NCI-H510A treated with DMSO at 0.1 percent for 48 hours (cell line): ENCODE results near the gene TBC1D10A.

Source experiments
- DNase-seq: peaks from one replicate; lab custom pipeline; 2025; lab: John Stamatoyannopoulos, UW

The TBC1D10A gene

GRCh38 chr22:30265823-30266444 is 60.8 kb downstream of the TBC1D10A start:
- DNase-seq, result no peak

GRCh38 chr22:30265131-30265720 is 61.5 kb downstream of the TBC1D10A start:
- DNase-seq, result no peak

DNA sequence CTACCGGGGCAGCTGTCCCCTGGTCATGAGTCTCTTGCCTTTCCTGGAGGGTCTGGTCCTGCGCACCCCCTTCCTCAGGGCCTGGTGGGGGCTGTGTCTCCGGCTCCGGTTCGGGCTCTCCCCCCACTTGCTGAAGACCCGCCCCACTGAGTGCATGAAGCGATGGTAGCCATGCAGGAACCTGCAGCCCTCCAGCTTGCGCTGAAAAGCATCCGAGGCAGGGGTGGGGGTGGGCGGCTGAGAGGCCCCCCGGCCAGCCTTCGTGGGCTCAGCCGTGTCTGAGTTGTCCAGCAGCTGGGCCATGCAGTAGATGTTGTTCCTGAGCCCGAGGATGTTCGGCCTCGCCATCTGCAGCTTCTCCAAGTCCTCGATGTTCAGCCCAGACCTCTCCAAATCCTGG is 62.9 kb downstream of the TBC1D10A start:
- no peak for DNase-seq

DNA sequence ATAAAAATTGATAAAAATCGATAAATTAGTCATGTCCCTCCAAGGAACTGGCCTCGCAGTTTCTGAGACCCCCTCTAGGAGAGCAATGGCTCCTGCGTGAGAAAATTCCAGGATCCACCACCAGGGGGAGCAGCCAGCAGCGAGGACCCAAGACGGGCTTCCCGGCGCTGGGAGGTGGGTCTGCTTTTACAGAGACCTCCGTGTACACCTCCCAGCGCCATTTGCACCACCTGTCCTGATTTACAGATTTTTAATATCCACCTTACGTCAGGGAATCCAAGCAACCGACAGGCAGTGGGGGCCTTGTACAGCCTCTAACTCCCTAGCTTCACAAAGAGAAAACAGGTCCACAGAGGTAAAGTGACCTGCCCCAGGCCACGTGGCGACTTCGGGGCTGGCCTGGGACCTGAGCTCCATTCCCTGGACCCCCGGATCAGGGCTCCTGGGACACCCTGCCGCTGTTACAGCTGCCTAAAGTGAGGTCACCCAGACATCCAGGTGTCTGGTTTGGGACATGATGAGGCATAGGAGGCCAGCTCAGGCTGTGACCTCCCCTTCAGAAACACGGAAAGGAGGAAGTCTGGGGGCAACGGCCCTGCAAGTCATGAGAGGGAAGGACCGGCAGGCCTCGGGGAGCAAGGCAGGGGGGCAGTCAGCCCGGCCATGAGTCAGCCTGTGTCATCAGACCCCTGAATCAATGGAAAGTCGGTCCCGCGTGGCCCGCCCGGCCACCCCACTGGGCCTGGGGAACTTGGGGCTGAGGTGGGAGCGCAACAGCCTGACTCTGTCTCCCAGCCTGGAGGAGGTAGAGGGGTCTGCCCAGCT is 63.6 kb downstream of the TBC1D10A start:
- DNase-seq, result peak; percentile 5

DNA sequence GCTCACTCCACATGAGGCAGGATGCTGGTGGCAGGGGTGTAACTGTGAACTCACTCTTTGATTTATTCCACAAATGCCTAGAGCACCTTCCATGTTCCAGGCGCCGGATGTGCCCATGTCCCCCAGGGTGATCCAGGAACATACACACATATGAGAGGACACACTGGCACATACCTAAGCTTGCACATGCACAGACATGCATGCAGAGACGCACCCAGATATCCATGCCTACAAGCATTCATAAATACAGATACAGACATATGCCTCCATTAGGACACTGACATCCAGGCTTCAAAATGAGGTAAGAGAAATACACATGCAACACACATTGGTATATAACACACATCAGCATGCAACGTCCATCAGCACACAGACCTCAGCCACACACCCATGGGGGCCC is 64.6 kb downstream of the TBC1D10A start:
- no peak for DNase-seq

DNA sequence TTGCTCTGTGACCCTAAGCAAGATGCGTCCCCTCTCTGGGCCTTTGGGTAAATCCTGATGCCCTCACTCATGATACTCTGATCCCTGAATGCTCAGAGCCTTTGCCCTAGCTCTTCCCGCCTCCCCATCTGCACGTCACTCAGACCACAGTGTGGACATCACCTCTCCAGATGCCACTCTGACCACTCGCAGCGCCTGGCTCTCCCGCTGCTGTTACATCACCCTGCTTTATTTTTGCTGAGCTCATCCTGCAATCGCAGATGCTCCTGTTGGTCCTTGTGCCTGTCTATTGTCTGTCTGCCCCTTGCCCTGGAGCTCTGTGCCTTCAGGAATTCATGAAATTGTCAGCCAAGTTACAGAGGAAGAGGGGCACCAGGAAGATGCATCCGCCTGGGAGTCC is 65.6 kb downstream of the TBC1D10A start:
- no peak for DNase-seq

DNA sequence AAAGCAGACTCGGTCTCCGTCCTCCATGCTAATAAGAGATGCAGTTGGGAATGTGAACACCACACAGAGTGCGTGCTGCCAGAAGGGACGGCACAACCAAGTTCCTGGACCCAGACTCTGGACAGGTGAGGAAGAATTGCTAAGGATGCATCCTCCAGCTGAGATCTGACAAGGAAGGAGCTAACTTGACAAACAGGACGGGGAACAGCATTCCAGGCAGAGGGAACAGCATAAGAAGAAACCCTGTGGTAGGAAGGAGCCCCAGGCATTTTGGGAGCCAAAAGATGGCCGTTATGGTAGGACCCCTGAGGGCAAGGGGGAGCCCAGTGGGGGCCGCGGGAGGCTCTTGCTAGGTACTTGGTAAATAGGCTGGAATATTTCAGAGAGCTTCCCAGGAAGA is 66.1 kb downstream of the TBC1D10A start:
- DNase-seq, result no peak

- no peak for DNase-seq
Observed at GRCh38 chr22:30260276-30260675, 66.5 kb downstream of the TBC1D10A start.

- no peak for DNase-seq
Observed at GRCh38 chr22:30254314-30254713, 72.4 kb downstream of the TBC1D10A start.

GRCh38 chr22:30253205-30253852 is 73.4 kb downstream of the TBC1D10A start:
- peak; percentile 50 for DNase-seq

- no peak for DNase-seq
Observed at GRCh38 chr22:30252411-30253204, 74.1 kb downstream of the TBC1D10A start.

GRCh38 chr22:30251711-30252110 is 75.0 kb downstream of the TBC1D10A start:
- no peak for DNase-seq

DNA sequence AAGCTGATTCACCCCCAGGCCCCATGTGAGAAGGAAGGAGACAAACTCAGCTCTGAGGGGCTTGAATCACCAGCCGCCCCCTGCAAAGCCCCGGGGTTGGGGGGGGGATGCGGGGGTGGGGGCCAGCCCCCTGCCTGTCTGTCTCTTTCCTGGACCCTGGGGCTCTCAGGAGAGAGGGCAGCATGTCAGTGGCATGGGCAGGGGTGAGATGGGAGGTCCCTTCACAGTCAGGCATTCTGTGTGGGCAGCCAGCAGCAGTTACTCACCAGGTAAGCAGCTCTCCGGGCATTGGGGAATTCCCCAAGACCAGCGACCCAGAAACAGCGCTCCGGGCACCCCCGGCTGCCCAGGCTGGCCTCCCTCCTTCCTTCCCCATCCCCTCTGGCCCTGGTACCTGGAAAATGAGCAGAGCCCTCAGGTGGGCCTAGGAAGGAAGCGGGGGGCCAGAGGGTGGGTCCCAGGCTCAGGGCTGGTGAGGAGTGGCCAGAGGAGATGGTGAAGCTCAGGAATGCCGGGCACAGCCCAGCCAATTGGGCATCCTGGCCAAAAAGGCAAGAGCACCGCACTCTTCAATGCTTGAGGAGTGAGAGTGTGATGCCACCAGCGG is 76.0 kb downstream of the TBC1D10A start:
- DNase-seq, result no peak

GRCh38 chr22:30250039-30250565 is 76.6 kb downstream of the TBC1D10A start:
- DNase-seq, result no peak

GRCh38 chr22:30249049-30250038 is 77.4 kb downstream of the TBC1D10A start:
- DNase-seq, result no peak

DNA sequence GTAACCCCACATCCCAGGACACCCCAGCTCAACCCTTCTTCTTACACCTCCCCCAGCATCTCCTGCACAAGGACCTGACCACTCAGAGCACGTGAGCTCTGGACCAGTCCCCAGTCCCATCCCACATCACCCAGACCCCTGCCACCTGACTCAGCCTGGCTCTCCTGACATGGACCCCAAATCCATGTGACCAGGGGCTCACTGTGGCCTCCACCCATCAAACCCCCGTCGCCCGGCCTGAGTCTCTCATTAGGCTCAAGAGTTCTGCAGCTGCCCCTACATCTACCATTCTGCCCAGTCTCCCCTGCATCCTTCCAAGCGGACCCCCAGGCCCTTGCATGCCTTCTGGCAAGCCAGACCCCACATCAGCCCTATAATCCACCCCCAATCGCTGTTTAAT is 78.3 kb downstream of the TBC1D10A start:
- no peak for DNase-seq

GRCh38 chr22:30247974-30248373 is 78.8 kb downstream of the TBC1D10A start:
- DNase-seq, result no peak

GRCh38 chr22:30247561-30247960 is 79.2 kb downstream of the TBC1D10A start:
- DNase-seq, result no peak

DNA sequence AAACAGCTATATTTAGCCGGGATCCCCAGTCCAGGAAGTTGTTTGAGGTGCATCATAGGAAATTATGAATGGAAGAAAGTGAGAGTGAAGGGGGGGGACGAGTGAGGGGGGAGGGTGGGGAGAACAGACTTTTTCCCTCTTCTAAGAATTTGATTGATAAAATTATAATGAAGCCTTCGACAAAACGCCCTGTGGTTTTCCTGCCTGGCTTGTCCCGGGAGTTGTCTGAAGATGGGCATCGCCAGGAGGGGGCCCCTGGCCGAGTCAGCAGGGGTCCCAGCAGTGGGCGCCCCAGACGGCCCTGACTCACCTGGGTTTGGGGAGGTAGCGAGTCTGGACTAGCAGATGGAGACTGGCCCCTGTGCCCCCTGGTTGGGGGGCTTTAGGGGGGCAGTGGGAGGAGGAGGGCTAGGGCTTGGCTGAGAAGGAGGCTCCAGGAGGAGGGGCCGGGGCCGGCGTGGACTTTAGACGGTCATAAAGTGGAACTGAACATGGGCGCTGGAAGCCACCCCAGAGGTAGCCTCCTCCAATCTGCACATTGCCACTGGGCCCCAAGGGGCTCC is 79.8 kb downstream of the TBC1D10A start:
- DNase-seq, result no peak
